HepG2 (cell line): ENCODE data around the gene CHCHD3. TPM values are rescaled to one million over a fixed set of nuclear protein-coding genes. Genes with fewer than 3 reads are reported as not detected.

Source experiments
- ATAC-seq: fragments of 200-7000 bp; cut with Tn5 transposase; 3 replicates; pipeline ENCODE4 v1.9.1; 2020; ENCODE audit warnings: mild to moderate bottlenecking, moderate library complexity
- BruUV-seq: library from RNA; stranded (reverse); fragments of 400-500 nt; replicated peaks from 2 replicates; lab custom pipeline; 2021; lab: Mats Ljungman, UMichigan
- CTCF ChIA-PET: fragments of 300-600 bp; formaldehyde crosslinking; extraction: SDS; loops from one replicate; lab custom pipeline; 2021; ENCODE audit warnings: low total read pairs, inconsistent platforms, low intra/inter-chr PET ratio; lab: Yijun Ruan, JAX
- POLR2A ChIA-PET: fragments of 350-600 bp; sonication (Branson Sonifier 250); formaldehyde crosslinking; loops from one replicate; lab custom pipeline; 2020; ENCODE audit warnings: antibody characterized with exemption, inconsistent platforms; lab: Yijun Ruan, JAX
- DNase-seq: peaks from one replicate; pipeline ENCODE4 v3.0.0-alpha.2; 2015; ENCODE audit warnings: low spot score
- FAIRE-seq: peaks from 3 replicates; lab custom pipeline; 2011; peaks lifted over from hg19 to GRCh38; lab: Jason Lieb, UNC
- H2AFZ ChIP-seq: one replicate; pipeline ENCODE4 v1.6.1; 2011; ENCODE audit warnings: low read length, inconsistent platforms
- H3K27ac ChIP-seq: fragments of 300-600 bp; 3 replicates; pipeline ENCODE4 v1.8.0; 2011; ENCODE audit warnings: mixed run types, mild to moderate bottlenecking, mixed read lengths, low read length, inconsistent platforms; ENCODE audit not compliant: insufficient read depth; ENCODE audit errors: extremely low read length
- H3K27me3 ChIP-seq, 2 experiments: fragments of 200-600 bp in 1 of 2; 2 replicates in 1 of 2; 3 replicates in 1 of 2; pipeline versions ENCODE4 v1.6.0 to v1.8.0; 2011; ENCODE audit warnings: low read length in 2 of 2, mild to moderate bottlenecking in 2 of 2, moderate library complexity in 2 of 2, inconsistent platforms in 1 of 2; ENCODE audit not compliant: insufficient read depth in 2 of 2, control insufficient read depth in 1 of 2
- H3K36me3 ChIP-seq, 2 experiments: fragments of 200-600 bp in 1 of 2; replicated peaks in 1 of 2; 2 replicates in 1 of 2; 3 replicates in 1 of 2; pipeline versions ENCODE4 v1.5.1 to v1.8.0; 2011; ENCODE audit warnings: low read length in 2 of 2, inconsistent platforms in 1 of 2; ENCODE audit not compliant: insufficient read depth in 2 of 2, control insufficient read depth in 1 of 2
- H3K4me1 ChIP-seq: 2 replicates; pipeline ENCODE4 v1.5.1; 2012; ENCODE audit warnings: low read length, inconsistent platforms; ENCODE audit not compliant: insufficient read depth
- H3K4me2 ChIP-seq: 2 replicates; pipeline ENCODE4 v1.6.0; 2011; ENCODE audit warnings: low read depth, low read length, inconsistent platforms
- H3K4me3 ChIP-seq, 3 experiments: fragments of 200-600 bp in 1 of 3; sonication (generic), shearing (Covaris generic) in 1 of 3; replicated peaks in 1 of 3; 2 replicates each; pipeline ENCODE4 v1.5.1; 2011 to 2016; ENCODE audit warnings: low read length in 3 of 3, inconsistent platforms in 2 of 3, low read depth in 2 of 3, mild to moderate bottlenecking in 2 of 3, control low read depth in 1 of 3, mixed read lengths in 1 of 3; ENCODE audit not compliant: insufficient read depth in 1 of 3
- H3K79me2 ChIP-seq: one replicate; pipeline ENCODE4 v1.6.1; 2011; ENCODE audit warnings: low read length, inconsistent platforms; ENCODE audit not compliant: insufficient read depth
- H3K9ac ChIP-seq: 2 replicates; pipeline ENCODE4 v1.6.0; 2011; ENCODE audit warnings: mild to moderate bottlenecking, low read depth, low read length, inconsistent platforms; ENCODE audit not compliant: insufficient read depth
- H3K9me3 ChIP-seq: 2 replicates; pipeline ENCODE4 v1.5.1; 2012; ENCODE audit warnings: mild to moderate bottlenecking, low read length
- H4K20me1 ChIP-seq: 2 replicates; pipeline ENCODE4 v1.6.0; 2011; ENCODE audit warnings: inconsistent platforms, mild to moderate bottlenecking, low read length, moderate library complexity; ENCODE audit not compliant: insufficient read depth
- AGO2 ChIP-seq: fragments of 200-400 bp; formaldehyde crosslinking; optimal IDR thresholded peaks from 2 replicates; pipeline ENCODE3; 2017; ENCODE audit warnings: mild to moderate bottlenecking, low read depth, low read length, moderate library complexity
- HDAC6 ChIP-seq: fragments of 200-600 bp; sonication (generic); IDR thresholded peaks from 2 replicates; pipeline ENCODE4 v1.7.0; 2017; ENCODE audit warnings: mild to moderate bottlenecking, antibody characterized with exemption, low read length, low read depth
- PCBP1 ChIP-seq: fragments of 200-400 bp; formaldehyde crosslinking; IDR thresholded peaks from 2 replicates; pipeline ENCODE4 v1.6.1; 2017; ENCODE audit warnings: mild to moderate bottlenecking, low read depth, low read length, borderline replicate concordance
- POLR2AphosphoS2 ChIP-seq: IDR thresholded peaks from 2 replicates; pipeline ENCODE4 v1.6.1; 2011; ENCODE audit warnings: low read depth, low read length, improper control_type of control experiment
- SIX4 ChIP-seq: sonication (generic); formaldehyde crosslinking; IDR thresholded peaks from 2 replicates; pipeline ENCODE4 v1.4.0; 2020; ENCODE audit warnings: missing genetic modification reagents
- ZFP36 ChIP-seq: fragments of 150-350 bp; IDR thresholded peaks from 2 replicates; pipeline ENCODE4 v1.6.1; 2018; ENCODE audit warnings: borderline replicate concordance, low read length, low read depth; ENCODE audit not compliant: partially characterized antibody
- ZNF570 ChIP-seq: sonication (generic); formaldehyde crosslinking; IDR thresholded peaks from 2 replicates; pipeline ENCODE4 v1.4.0; 2020; ENCODE audit warnings: mild to moderate bottlenecking, missing genetic modification reagents, borderline replicate concordance
- ZNF672 ChIP-seq: sonication (generic); formaldehyde crosslinking; IDR thresholded peaks from 2 replicates; pipeline ENCODE4 v1.8.1; 2022; ENCODE audit warnings: missing genetic modification reagents
- WGBS: methylation state at CpG from one replicate; pipeline ENCODE4 v1.1.6; 2017; ENCODE audit warnings: low lambda C conversion rate; 5-methylcytosine and 5-hydroxymethylcytosine counted together
- in situ Hi-C: cut with HindIII; loops from 2 replicates; pipeline ENCODE4 v1.10.0; 2017; ENCODE audit warnings: low pct_unique_long_range_greater_than_20kb; ENCODE audit not compliant: extremely low pct_ligation_motif_present
- intact Hi-C: fragments of 100-400 bp; cut with micrococcal nuclease; formaldehyde crosslinking; loops from one replicate; pipeline ENCODE4 v1.10.0; 2022; ENCODE audit not compliant: unreplicated experiment
- polyA plus RNA-seq, 8 experiments: library from polyadenylated mRNA; depleted of rRNA in 3 of 8; stranded (reverse) in 7 of 8; unstranded in 1 of 8; fragments of >200 nt; fragmentation: Illumina TruSeq in 4 of 8; extraction: Trizol in 4 of 8; gene quantifications; 2 replicates each; pipeline versions ENCODE4 v1.2.1 to v1.2.3, GENCODE V29; 2011 to 2016; ENCODE audit warnings: low read depth in 4 of 8, missing spikeins in 1 of 8, mixed read lengths in 1 of 8; ENCODE audit not compliant: insufficient read depth in 1 of 8
- total RNA-seq, 5 experiments: library from RNA; depleted of rRNA; stranded (reverse); fragments of >200 nt; fragmentation: Illumina TruSeq; extraction: Trizol; gene quantifications; 2 replicates each; pipeline ENCODE4 v1.2.3, GENCODE V29; 2016; ENCODE audit warnings: low read depth in 1 of 5
- TF ChIP-seq, protein P1 (sequence below): sonication (generic); formaldehyde crosslinking; IDR thresholded peaks from 2 replicates; pipeline ENCODE4 v1.8.0; 2022; ENCODE audit warnings: missing genetic modification reagents, mild to moderate bottlenecking, borderline replicate concordance
- TF ChIP-seq, protein P2 (sequence below): sonication (generic); formaldehyde crosslinking; IDR thresholded peaks from 2 replicates; pipeline ENCODE4 v1.5.1; 2020; ENCODE audit warnings: mild to moderate bottlenecking, missing genetic modification reagents, moderate library complexity
- TF ChIP-seq, protein P3 (sequence below): sonication (generic); formaldehyde crosslinking; conservative IDR thresholded peaks from 2 replicates; pipeline ENCODE4 v1.8.1; 2023; ENCODE audit warnings: missing genetic modification reagents

Gene CHCHD3
- total and polyA plus RNA-seq, 2 of the 13 experiments (the other 11 are each of a cell fraction or from before 2014, with no cell fraction given) = 32.7 to 86.8 TPM

DNA sequence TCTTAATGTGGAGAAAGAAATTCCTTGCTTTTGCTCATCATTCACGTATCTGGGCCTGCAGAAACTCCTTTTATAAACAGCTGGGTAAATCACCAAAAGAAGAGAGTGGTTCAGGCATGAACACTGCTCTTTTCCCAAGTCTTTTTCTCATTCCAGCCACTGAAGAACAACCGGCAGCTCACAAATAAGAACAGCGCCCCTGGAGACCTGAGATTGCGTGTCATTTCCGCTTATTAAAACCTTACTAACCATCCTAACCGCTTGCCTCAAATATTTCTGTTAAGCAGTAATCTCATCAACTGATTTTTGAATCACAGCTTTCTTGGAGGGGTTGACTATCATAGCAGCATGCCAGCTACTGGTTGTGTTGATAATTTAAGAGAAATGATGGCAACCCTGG, 292.6 kb downstream of the CHCHD3 start:
- no peaks in the 10 kb centered on the region for H3K79me2 ChIP-seq
- peaks cover 0 to 16% of the 10 kb centered on the region in 2 experiments; a peak in 3 of 5 replicates for H3K36me3 ChIP-seq
- no peak overlapping the region for H3K27ac ChIP-seq
- POLR2A ChIA-PET = no interaction called here
- H4K20me1 ChIP-seq = no peaks in the 10 kb centered on the region
- no peak overlapping the region for H2AFZ ChIP-seq
- BruUV-seq = no TSS peak
- TF ChIP-seq SIX4 (CRISPR knock-in tag) (no peak), HDAC6 (no peak), AGO2 (no peak), POLR2AphosphoS2 (no peak), PCBP1 (no peak), ZNF570 (CRISPR knock-in tag) (no peak), ZFP36 (no peak), ZNF672 (no peak)
- TF ChIP-seq, protein P1, sequence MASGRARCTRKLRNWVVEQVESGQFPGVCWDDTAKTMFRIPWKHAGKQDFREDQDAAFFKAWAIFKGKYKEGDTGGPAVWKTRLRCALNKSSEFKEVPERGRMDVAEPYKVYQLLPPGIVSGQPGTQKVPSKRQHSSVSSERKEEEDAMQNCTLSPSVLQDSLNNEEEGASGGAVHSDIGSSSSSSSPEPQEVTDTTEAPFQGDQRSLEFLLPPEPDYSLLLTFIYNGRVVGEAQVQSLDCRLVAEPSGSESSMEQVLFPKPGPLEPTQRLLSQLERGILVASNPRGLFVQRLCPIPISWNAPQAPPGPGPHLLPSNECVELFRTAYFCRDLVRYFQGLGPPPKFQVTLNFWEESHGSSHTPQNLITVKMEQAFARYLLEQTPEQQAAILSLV (CRISPR knock-in tag) = no peak
- TF ChIP-seq, protein P2, sequence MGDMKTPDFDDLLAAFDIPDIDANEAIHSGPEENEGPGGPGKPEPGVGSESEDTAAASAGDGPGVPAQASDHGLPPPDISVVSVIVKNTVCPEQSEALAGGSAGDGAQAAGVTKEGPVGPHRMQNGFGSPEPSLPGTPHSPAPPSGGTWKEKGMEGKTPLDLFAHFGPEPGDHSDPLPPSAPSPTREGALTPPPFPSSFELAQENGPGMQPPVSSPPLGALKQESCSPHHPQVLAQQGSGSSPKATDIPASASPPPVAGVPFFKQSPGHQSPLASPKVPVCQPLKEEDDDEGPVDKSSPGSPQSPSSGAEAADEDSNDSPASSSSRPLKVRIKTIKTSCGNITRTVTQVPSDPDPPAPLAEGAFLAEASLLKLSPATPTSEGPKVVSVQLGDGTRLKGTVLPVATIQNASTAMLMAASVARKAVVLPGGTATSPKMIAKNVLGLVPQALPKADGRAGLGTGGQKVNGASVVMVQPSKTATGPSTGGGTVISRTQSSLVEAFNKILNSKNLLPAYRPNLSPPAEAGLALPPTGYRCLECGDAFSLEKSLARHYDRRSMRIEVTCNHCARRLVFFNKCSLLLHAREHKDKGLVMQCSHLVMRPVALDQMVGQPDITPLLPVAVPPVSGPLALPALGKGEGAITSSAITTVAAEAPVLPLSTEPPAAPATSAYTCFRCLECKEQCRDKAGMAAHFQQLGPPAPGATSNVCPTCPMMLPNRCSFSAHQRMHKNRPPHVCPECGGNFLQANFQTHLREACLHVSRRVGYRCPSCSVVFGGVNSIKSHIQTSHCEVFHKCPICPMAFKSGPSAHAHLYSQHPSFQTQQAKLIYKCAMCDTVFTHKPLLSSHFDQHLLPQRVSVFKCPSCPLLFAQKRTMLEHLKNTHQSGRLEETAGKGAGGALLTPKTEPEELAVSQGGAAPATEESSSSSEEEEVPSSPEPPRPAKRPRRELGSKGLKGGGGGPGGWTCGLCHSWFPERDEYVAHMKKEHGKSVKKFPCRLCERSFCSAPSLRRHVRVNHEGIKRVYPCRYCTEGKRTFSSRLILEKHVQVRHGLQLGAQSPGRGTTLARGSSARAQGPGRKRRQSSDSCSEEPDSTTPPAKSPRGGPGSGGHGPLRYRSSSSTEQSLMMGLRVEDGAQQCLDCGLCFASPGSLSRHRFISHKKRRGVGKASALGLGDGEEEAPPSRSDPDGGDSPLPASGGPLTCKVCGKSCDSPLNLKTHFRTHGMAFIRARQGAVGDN (CRISPR knock-in tag) = no peak
- TF ChIP-seq, protein P3, sequence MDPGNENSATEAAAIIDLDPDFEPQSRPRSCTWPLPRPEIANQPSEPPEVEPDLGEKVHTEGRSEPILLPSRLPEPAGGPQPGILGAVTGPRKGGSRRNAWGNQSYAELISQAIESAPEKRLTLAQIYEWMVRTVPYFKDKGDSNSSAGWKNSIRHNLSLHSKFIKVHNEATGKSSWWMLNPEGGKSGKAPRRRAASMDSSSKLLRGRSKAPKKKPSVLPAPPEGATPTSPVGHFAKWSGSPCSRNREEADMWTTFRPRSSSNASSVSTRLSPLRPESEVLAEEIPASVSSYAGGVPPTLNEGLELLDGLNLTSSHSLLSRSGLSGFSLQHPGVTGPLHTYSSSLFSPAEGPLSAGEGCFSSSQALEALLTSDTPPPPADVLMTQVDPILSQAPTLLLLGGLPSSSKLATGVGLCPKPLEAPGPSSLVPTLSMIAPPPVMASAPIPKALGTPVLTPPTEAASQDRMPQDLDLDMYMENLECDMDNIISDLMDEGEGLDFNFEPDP = no peak
- in situ Hi-C loops (no loop called here), intact Hi-C loops (no loop called here)
- no peak for ATAC-seq
- H3K4me1 ChIP-seq = no peaks in the 10 kb centered on the region
- no peak overlapping the region for H3K9ac ChIP-seq
- DNase-seq = no peak
- no peaks in the 10 kb centered on the region for H3K9me3 ChIP-seq
- over 99% methylated on average over 6 of the region's 6 CpGs for WGBS
- H3K4me2 ChIP-seq = no peak overlapping the region
- CTCF ChIA-PET = no interaction called here
- H3K27me3 ChIP-seq = no peaks in the 10 kb centered on the region
- FAIRE-seq = no peak
- no peak overlapping the region for H3K4me3 ChIP-seq
